Ishikawa (cell line): ENCODE data around the gene MXI1.

Source experiments
- CEBPB ChIP-seq: IDR thresholded peaks from 2 replicates; pipeline ENCODE4 v1.6.1; 2012
- CREB1 ChIP-seq: IDR thresholded peaks from 2 replicates; pipeline ENCODE4 v1.6.1; 2012; ENCODE audit warnings: low read depth
- EGR1 ChIP-seq: IDR thresholded peaks from 2 replicates; pipeline ENCODE4 v1.6.1; 2012
- EP300 ChIP-seq: IDR thresholded peaks from 2 replicates; pipeline ENCODE4 v1.6.1; 2012; ENCODE audit warnings: borderline replicate concordance
- FOXM1 ChIP-seq: IDR thresholded peaks from 2 replicates; pipeline ENCODE4 v1.6.1; 2012; ENCODE audit warnings: low read depth, borderline replicate concordance
- NFIC ChIP-seq: IDR thresholded peaks from 2 replicates; pipeline ENCODE4 v1.6.1; 2012
- RAD21 ChIP-seq: IDR thresholded peaks from 2 replicates; pipeline ENCODE4 v1.6.1; 2012; ENCODE audit warnings: low read depth
- TAF1 ChIP-seq: IDR thresholded peaks from 2 replicates; pipeline ENCODE4 v1.6.1; 2012; ENCODE audit warnings: low read depth, mild to moderate bottlenecking
- TCF12 ChIP-seq: IDR thresholded peaks from 2 replicates; pipeline ENCODE4 v1.6.1; 2012; ENCODE audit warnings: low read depth
- TEAD4 ChIP-seq: IDR thresholded peaks from 2 replicates; pipeline ENCODE4 v1.6.1; 2012
- YY1 ChIP-seq: IDR thresholded peaks from 2 replicates; pipeline ENCODE4 v1.6.1; 2012; ENCODE audit warnings: low read depth
- ZBTB7A ChIP-seq: IDR thresholded peaks from 2 replicates; pipeline ENCODE4 v1.6.1; 2012; ENCODE audit warnings: low read depth
- TF ChIP-seq, protein P1 (sequence below): IDR thresholded peaks from 2 replicates; pipeline ENCODE4 v1.6.1; 2012; ENCODE audit warnings: low read depth, mild to moderate bottlenecking
- TF ChIP-seq, protein P2 (sequence below): IDR thresholded peaks from 2 replicates; pipeline ENCODE4 v1.6.1; 2012
- TF ChIP-seq, protein P3 (sequence below): IDR thresholded peaks from 2 replicates; pipeline ENCODE4 v1.6.1; 2012

MXI1 gene

DNA sequence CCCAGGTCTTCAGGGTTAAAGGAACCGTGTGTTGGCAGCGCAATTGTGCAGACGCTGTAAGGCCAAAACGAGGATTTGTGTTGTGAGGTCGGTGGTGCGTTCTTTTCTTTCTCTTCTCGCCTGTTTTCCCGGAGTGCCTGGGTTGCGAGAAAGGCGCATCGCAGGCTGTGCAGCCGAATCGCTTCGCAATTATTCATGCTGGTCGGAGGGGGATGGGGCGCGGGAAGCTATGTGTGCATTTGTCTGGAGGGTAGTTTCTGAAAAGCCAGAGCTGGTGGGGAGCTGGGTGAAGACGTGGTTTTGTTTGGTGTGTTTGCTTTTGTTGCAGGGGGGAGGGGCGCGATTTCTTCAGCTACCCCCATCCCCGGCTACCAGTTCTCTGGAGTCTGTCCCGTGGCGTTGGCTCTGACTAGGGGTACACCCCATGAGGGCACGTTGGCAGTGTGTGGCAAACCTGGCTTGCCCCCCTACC lies 2.1 kb downstream of the MXI1 start:
- TF ChIP-seq, protein P1, sequence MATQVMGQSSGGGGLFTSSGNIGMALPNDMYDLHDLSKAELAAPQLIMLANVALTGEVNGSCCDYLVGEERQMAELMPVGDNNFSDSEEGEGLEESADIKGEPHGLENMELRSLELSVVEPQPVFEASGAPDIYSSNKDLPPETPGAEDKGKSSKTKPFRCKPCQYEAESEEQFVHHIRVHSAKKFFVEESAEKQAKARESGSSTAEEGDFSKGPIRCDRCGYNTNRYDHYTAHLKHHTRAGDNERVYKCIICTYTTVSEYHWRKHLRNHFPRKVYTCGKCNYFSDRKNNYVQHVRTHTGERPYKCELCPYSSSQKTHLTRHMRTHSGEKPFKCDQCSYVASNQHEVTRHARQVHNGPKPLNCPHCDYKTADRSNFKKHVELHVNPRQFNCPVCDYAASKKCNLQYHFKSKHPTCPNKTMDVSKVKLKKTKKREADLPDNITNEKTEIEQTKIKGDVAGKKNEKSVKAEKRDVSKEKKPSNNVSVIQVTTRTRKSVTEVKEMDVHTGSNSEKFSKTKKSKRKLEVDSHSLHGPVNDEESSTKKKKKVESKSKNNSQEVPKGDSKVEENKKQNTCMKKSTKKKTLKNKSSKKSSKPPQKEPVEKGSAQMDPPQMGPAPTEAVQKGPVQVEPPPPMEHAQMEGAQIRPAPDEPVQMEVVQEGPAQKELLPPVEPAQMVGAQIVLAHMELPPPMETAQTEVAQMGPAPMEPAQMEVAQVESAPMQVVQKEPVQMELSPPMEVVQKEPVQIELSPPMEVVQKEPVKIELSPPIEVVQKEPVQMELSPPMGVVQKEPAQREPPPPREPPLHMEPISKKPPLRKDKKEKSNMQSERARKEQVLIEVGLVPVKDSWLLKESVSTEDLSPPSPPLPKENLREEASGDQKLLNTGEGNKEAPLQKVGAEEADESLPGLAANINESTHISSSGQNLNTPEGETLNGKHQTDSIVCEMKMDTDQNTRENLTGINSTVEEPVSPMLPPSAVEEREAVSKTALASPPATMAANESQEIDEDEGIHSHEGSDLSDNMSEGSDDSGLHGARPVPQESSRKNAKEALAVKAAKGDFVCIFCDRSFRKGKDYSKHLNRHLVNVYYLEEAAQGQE = no peak
- no peak for TF ChIP-seq FOXM1
- no peak for TF ChIP-seq TEAD4
- TF ChIP-seq TAF1 = no peak
- TF ChIP-seq TCF12 = no peak
- TF ChIP-seq RAD21 = no peak
- no peak for TF ChIP-seq CEBPB
- TF ChIP-seq EP300 = no peak
- TF ChIP-seq, protein P2, sequence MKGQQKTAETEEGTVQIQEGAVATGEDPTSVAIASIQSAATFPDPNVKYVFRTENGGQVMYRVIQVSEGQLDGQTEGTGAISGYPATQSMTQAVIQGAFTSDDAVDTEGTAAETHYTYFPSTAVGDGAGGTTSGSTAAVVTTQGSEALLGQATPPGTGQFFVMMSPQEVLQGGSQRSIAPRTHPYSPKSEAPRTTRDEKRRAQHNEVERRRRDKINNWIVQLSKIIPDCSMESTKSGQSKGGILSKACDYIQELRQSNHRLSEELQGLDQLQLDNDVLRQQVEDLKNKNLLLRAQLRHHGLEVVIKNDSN = no peak
- TF ChIP-seq ZBTB7A = no peak
- TF ChIP-seq NFIC = no peak
- TF ChIP-seq, protein P3, sequence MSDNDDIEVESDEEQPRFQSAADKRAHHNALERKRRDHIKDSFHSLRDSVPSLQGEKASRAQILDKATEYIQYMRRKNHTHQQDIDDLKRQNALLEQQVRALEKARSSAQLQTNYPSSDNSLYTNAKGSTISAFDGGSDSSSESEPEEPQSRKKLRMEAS = no peak
- no peak for TF ChIP-seq YY1
- TF ChIP-seq EGR1 = no peak
- no peak for TF ChIP-seq CREB1

DNA sequence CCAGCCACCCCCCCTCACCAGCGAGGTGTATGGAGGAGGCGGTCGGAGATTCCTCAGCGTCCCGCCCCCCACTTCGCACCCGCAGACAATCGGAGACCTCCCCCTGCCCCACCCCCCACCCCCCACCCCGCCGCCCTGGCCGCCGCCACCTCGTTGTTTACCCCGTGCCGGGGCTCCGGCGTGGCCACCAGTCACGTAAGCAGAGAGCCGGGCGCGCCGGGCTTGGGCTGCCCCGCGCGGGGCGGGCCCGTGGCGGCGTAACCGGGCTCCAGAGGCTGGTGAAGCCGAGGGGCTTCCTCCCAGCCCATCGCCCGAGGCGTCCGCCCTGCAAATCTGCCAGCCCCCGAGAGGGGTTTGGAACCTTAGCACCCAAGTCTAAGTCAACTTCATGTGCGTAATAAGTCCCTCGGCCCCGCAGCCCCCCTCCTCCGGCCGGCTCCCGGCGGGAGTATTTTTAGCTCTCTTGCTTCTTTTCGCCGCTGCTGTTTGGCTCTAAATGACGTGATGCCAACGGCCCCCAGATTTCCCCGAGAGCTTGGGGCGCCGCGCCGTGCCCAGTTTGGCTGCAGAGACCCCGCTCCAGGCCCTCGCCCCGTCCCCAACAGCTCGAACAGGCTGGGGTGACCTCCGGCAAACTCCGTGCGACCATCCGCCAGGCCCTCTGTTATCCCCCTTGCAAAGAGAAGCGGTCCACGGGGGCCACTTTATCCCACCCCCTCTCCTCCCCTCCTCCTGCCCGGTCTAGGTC lies 2.7 kb downstream of the MXI1 start:
- no peak for TF ChIP-seq CREB1
- TF ChIP-seq ZBTB7A = peak; percentile 91; the same call in 1 of the 2 replicates
- no peak for TF ChIP-seq NFIC
- no peak for TF ChIP-seq EGR1
- TF ChIP-seq FOXM1 = no peak

DNA sequence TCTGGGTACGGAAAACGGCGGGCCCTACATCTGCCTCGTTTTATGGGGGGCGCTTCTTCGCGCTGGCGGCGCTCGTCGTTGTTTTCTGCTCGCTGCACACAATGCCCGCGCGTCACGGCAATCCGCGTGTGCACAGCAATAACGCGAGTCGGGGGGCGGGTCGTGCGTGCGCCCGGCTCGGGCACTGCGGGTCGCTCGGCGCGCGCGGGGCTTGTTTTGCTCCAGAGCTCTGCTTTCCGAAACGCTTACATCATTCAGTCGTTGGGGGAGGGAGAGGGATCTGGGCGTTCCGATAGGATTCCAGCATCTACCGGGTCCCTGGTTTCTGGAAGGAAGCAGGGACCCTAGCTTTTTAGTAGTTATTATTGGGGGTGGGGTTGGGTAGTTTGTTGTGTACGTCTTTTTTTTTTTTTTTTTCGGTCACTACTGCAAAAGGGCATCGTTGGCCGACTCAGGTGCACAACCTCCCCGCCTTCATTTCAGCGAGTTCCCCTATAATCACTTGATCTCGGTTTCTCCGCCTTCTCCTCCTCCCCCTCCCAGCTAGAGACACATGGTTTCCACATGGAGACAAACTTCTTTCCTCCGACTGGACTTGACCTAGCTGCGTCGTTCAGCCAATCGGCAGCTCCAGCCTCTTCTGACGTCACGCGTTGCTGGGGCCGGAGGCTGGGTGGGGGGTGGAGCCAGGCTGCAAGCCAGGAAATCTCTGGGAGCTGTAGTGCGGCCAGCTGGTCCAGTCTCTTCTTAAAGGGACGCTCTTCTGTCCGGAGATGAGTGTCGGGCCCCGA lies 3.5 kb downstream of the MXI1 start:
- TF ChIP-seq, protein P2 = peak; percentile 67
- TF ChIP-seq TEAD4 (peak; percentile 4), CREB1 (peak; percentile 95), YY1 (0 out of 2 replicates have a peak, but pooled peaks have one; percentile 38), NFIC (peak; percentile 89), EGR1 (no peak), FOXM1 (0 out of 2 replicates have a peak, but pooled peaks have one; percentile 33), TAF1 (no peak; the same call in 1 of the 2 replicates), RAD21 (no peak), ZBTB7A (peak; percentile 84), TCF12 (peak; percentile 37), CEBPB (no peak; the same call in 1 of the 2 replicates), EP300 (peak; percentile 40; the same call in 1 of the 2 replicates)
- TF ChIP-seq, protein P3 = peak; percentile 98
- TF ChIP-seq, protein P1 = no peak

DNA sequence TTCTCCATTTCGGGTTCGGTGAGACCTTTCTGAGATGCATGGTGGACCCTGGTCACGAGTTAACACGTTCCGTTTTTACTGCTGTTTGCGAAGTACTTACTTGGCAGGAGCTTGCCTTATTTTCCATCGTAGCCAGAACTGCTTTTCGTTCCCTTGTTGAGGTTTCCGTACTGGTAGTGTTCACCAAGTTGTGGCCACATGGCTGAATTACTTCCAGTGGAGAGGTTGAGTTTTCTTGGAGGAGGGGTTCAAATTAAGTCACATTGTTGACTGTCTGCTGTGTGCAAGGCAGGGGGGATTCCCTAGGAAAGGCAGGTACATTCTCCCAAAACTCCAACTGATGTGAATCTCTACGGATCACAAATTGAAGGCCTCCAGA lies 4.0 kb downstream of the MXI1 start:
- TF ChIP-seq CREB1 = no peak
- no peak for TF ChIP-seq EGR1
- no peak for TF ChIP-seq TEAD4
- no peak for TF ChIP-seq TAF1
- TF ChIP-seq FOXM1 = no peak
- TF ChIP-seq, protein P1 = no peak
- TF ChIP-seq, protein P2 = no peak
- no peak for TF ChIP-seq NFIC
- no peak for TF ChIP-seq EP300
- no peak for TF ChIP-seq TCF12
- no peak for TF ChIP-seq YY1
- TF ChIP-seq, protein P3 = no peak
- TF ChIP-seq ZBTB7A = no peak
- no peak for TF ChIP-seq CEBPB
- TF ChIP-seq RAD21 = no peak
